Body of pancreas (tissue), 4 donors: ENCODE results near the gene CCDC33.

ENCODE experiments used
- CTCF ChIP-seq, 7 experiments: fragments of 450-650 bp in 4 of 7; fragments of 200-600 bp in 3 of 7; sonication (generic) in 3 of 7; IDR thresholded peaks; one replicate each; pipeline ENCODE4 v1.5.1; 2016 to 2019; ENCODE audit warnings: antibody characterized with exemption in 7 of 7
- POLR2A ChIP-seq, 3 donors: fragments of 450-650 bp; IDR thresholded peaks; one replicate each; pipeline ENCODE4 v1.6.1; 2016; ENCODE audit warnings: antibody characterized with exemption in 3 of 3, mild to moderate bottlenecking in 2 of 3

- no peak for TF ChIP-seq CTCF (IDR thresholded peaks at IDR 0.05)
- TF ChIP-seq POLR2A (IDR thresholded peaks at IDR 0.05) = no peak
Measured at GRCh38 chr15:74245342-74245931, 9.3 kb downstream of the CCDC33 start.
